AG04450 (cell line): ENCODE results near the gene FREM2. TPM values are rescaled to one million over a fixed set of nuclear protein-coding genes. Genes with fewer than 3 reads are reported as not detected.

Experiments
- CTCF ChIA-PET: fragments of 300-600, 350-600 bp; formaldehyde crosslinking; extraction: SDS; loops from one replicate; lab custom pipeline; 2022; ENCODE audit warnings: antibody characterized with exemption, inconsistent platforms; lab: Charles Lee
- POLR2A ChIA-PET: fragments of 350-600 bp; formaldehyde crosslinking; extraction: SDS; loops from one replicate; lab custom pipeline; 2021; ENCODE audit warnings: antibody characterized with exemption, inconsistent platforms; lab: Yijun Ruan, JAX
- DNase-seq: peaks from one replicate; pipeline ENCODE4 v3.0.0-alpha.2; 2011; ENCODE audit warnings: low read depth, low spot score
- H3K27ac ChIP-seq: one replicate; pipeline ENCODE4 v1.5.1; 2012; ENCODE audit warnings: low read depth, low read length, control low read depth
- H3K27me3 ChIP-seq: one replicate; pipeline ENCODE4 v1.6.0; 2012; ENCODE audit warnings: low read length; ENCODE audit not compliant: control insufficient read depth, insufficient read depth
- H3K4me3 ChIP-seq: 2 replicates; pipeline ENCODE4 v1.5.1; 2011; ENCODE audit warnings: mild to moderate bottlenecking, low read depth, low read length, control low read depth
- H3K9me3 ChIP-seq: 2 replicates; pipeline ENCODE4 v1.5.1; 2012; ENCODE audit warnings: low read length; ENCODE audit not compliant: control insufficient read depth, insufficient read depth
- CTCF ChIP-seq: IDR thresholded peaks from 2 replicates; pipeline ENCODE4 v1.5.1; 2011; ENCODE audit warnings: low read depth, low read length, control low read depth, inconsistent platforms
- polyA plus RNA-seq: library from polyadenylated mRNA; depleted of rRNA; stranded (reverse); fragments of >200 nt; gene quantifications from 2 replicates; pipeline ENCODE4 v1.2.3, GENCODE V29; 2011

The FREM2 gene
- polyA plus RNA-seq, 1 experiment, result not detected

GRCh38 chr13:38693641-38694040, 6.8 kb downstream of the FREM2 start:
- no peak for DNase-seq
- CTCF ChIA-PET, result no interaction called here
- H3K27ac ChIP-seq, result no peak overlapping the region
- POLR2A ChIA-PET, result no interaction called here
- H3K27me3 ChIP-seq, result no peaks in the 10 kb centered on the region
- TF ChIP-seq CTCF, result no peak
- no peaks in the 10 kb centered on the region for H3K9me3 ChIP-seq
- no peak overlapping the region for H3K4me3 ChIP-seq

- TF ChIP-seq CTCF, result no peak
- no peaks in the 10 kb centered on the region for H3K27me3 ChIP-seq
- H3K27ac ChIP-seq, result no peak overlapping the region
- no peak overlapping the region for H3K4me3 ChIP-seq
- ChIA-PET CTCF (no interaction called here), POLR2A (no interaction called here)
- DNase-seq, result no peak
- no peaks in the 10 kb centered on the region for H3K9me3 ChIP-seq
Observed at GRCh38 chr13:38697197-38697596, 10.3 kb downstream of the FREM2 start.

GRCh38 chr13:38697628-38698333, 10.9 kb downstream of the FREM2 start:
- CTCF ChIA-PET, result no interaction called here
- no peak overlapping the region for H3K4me3 ChIP-seq
- no peak overlapping the region for H3K27ac ChIP-seq
- DNase-seq, result no peak
- H3K27me3 ChIP-seq, result no peaks in the 10 kb centered on the region
- no peak for TF ChIP-seq CTCF
- H3K9me3 ChIP-seq, result no peaks in the 10 kb centered on the region
- POLR2A ChIA-PET, result no interaction called here

GRCh38 chr13:38700051-38700450, 13.2 kb downstream of the FREM2 start:
- POLR2A ChIA-PET, result no interaction called here
- H3K9me3 ChIP-seq, result no peaks in the 10 kb centered on the region
- no peak for TF ChIP-seq CTCF
- H3K4me3 ChIP-seq, result no peak overlapping the region
- CTCF ChIA-PET, result no interaction called here
- no peaks in the 10 kb centered on the region for H3K27me3 ChIP-seq
- DNase-seq, result no peak
- no peak overlapping the region for H3K27ac ChIP-seq

- POLR2A ChIA-PET, result no interaction called here
Observed at GRCh38 chr13:38702669-38703068, 15.8 kb downstream of the FREM2 start.

More at GRCh38 chr13:38702669-38703068, 15.8 kb downstream of the FREM2 start:
- no peaks in the 10 kb centered on the region for H3K9me3 ChIP-seq
- no peak for DNase-seq
- no peak overlapping the region for H3K4me3 ChIP-seq
- CTCF ChIA-PET, result no interaction called here
- no peak overlapping the region for H3K27ac ChIP-seq
- TF ChIP-seq CTCF, result no peak
- H3K27me3 ChIP-seq, result no peaks in the 10 kb centered on the region
